ENCODE measurements around the gene TRAFD1. TPM values are rescaled to one million over a fixed set of nuclear protein-coding genes. Genes with fewer than 3 reads are reported as not detected.

TRAFD1 gene
- total RNA-seq, 4 donors from 2014 or later, result 46.3 to 82.9 (median 67.4) TPM

GRCh38 chr12:112183141-112184021 is 58.0 kb downstream of the TRAFD1 start:
- 75 to 84% methylated on average over 9 of the region's 9 CpGs for WGBS, 2 donors
- no peak for DNase-seq (ENCODE audit: low spot score in 2 of 2)

GRCh38 chr12:112184056-112184887 is 58.9 kb downstream of the TRAFD1 start:
- 91 to 96% methylated on average over 39 to 46 of the region's 46 CpGs for WGBS, 2 donors
- no peak overlapping the region for H3K4me3 ChIP-seq (ENCODE audit: low read depth, poor library complexity, severe bottlenecking)
- intact Hi-C loops (cut with DNase I; ENCODE audit: low total_unique reads), result no loop called here
- no peak for DNase-seq (ENCODE audit: low spot score in 2 of 2)
- TF ChIP-seq POLR2A (IDR thresholded peaks at IDR 0.05) (no peak), CTCF (IDR thresholded peaks at IDR 0.05) (no peak)

More at GRCh38 chr12:112183141-112184021, 58.0 kb downstream of the TRAFD1 start:
- intact Hi-C loops (cut with DNase I; ENCODE audit: low total_unique reads), result no loop called here
- no peak overlapping the region for H3K4me3 ChIP-seq (ENCODE audit: low read depth, poor library complexity, severe bottlenecking)
- no peak for TF ChIP-seq CTCF (IDR thresholded peaks at IDR 0.05)
- TF ChIP-seq POLR2A (IDR thresholded peaks at IDR 0.05), result no peak

GRCh38 chr12:112185093-112185923 is 59.9 kb downstream of the TRAFD1 start:
- TF ChIP-seq POLR2A (IDR thresholded peaks at IDR 0.05) (no peak), CTCF (IDR thresholded peaks at IDR 0.05) (no peak)
- intact Hi-C loops (cut with DNase I; ENCODE audit: low total_unique reads), result no loop called here
- DNase-seq (ENCODE audit: low spot score in 2 of 2), result no peak
- H3K4me3 ChIP-seq (ENCODE audit: low read depth, poor library complexity, severe bottlenecking), result no peak overlapping the region
- 54 to 68% methylated on average over 13 to 21 of the region's 26 CpGs for WGBS, 2 donors

- intact Hi-C loops (cut with DNase I; ENCODE audit: low total_unique reads), result no loop called here
- no peak for DNase-seq (ENCODE audit: low spot score in 2 of 2)
- 89 to 91% methylated on average over 9 of the region's 9 CpGs for WGBS, 2 donors
- TF ChIP-seq POLR2A (IDR thresholded peaks at IDR 0.05), result no peak
- no peak for TF ChIP-seq CTCF (IDR thresholded peaks at IDR 0.05)
- no peak overlapping the region for H3K4me3 ChIP-seq (ENCODE audit: low read depth, poor library complexity, severe bottlenecking)
These were observed 62.9 kb downstream of the TRAFD1 start for GRCh38 chr12:112188130-112188830.
